Measurements from ENCODE around the gene GLIPR1.
"Not testable (repeated sequence)": the region's sequence is repeated elsewhere in the genome, so short reads cannot be mapped to it uniquely, and the experiment has no call there.

GLIPR1 gene

GRCh38 chr12:75476071-75476470 lies 4.5 kb upstream of the GLIPR1 start:
- DNase-seq: no peak

GRCh38 chr12:75477137-75477536 lies 3.4 kb upstream of the GLIPR1 start:
- DNase-seq: no peak

DNA sequence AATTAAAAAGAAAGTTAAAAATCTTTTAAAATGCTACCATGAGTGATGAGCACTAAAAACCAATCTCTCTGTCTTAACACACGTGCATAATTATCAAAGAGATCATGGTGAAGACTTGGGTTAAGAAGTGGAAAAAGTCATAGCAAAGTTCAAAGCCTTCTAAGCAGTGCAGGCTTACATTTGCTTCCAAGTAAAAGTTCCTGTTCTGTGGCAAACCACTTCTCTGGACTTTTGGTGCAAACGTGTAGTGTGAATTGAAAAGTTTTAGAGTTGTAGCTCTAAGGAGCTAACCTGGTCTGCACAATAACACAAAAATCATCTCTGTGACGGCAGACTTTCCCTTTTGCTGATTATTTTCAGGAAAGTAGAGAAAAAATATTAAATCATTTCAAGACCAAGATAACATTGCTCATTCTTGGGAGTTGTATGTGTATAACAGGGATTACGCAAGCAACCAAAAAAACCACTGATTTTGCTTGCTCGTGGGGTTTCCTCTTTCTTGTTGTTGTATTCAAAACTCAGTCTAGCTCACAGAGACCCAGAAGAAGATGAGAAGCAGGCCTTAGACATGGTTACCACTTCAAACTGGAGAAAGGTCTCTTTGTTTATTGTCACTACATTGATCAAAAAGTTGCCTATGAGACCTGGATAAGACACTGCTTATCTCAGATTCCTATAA lies 2.3 kb upstream of the GLIPR1 start:
- DNase-seq: no peak

GRCh38 chr12:75479963-75480461 lies 543 bp upstream of the GLIPR1 start:
- DNase-seq: no peak

GRCh38 chr12:75481013-75481705 lies 604 bp downstream of the GLIPR1 start:
- DNase-seq: no peak

DNA sequence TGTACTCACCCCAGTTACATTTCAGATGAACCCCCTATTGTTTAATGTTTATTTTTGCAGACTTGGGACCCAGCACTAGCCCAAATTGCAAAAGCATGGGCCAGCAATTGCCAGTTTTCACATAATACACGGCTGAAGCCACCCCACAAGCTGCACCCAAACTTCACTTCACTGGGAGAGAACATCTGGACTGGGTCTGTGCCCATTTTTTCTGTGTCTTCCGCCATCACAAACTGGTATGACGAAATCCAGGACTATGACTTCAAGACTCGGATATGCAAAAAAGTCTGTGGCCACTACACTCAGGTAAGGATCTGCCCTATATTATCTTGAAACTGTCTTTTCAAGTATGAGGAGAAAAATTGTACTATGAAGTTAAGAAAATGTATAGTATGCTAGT lies 1.2 kb downstream of the GLIPR1 start:
- no peak for DNase-seq

- DNase-seq: no peak
Observed at GRCh38 chr12:75482646-75483045, 2.1 kb downstream of the GLIPR1 start.

- DNase-seq: no peak
Observed at GRCh38 chr12:75483431-75483830, 2.9 kb downstream of the GLIPR1 start.

GRCh38 chr12:75484450-75484849 lies 3.9 kb downstream of the GLIPR1 start:
- not testable (repeated sequence) for DNase-seq

GRCh38 chr12:75487308-75487707 lies 6.8 kb downstream of the GLIPR1 start:
- no peak for DNase-seq

- DNase-seq: no peak
Observed at GRCh38 chr12:75488553-75488952, 8.0 kb downstream of the GLIPR1 start.

DNA sequence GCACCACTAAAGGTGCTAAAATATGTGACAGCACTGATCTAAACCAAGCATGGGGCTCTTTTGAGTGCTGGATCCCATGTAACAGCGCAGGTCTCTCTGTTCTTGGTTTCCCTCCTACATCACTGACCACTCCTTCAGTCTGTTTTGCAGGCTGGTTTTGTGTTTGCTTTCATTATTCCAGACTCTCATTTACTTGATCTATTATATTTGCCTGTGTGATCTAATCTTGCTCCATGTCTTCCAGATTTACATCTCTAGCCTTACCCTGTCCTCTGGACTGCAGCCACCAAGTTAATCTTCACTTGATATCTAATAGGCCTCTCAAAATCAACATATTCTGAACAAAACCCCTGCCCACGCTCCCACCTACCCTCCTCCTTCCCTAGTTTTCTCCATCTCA lies 8.6 kb downstream of the GLIPR1 start:
- DNase-seq: no peak

GRCh38 chr12:75489613-75490210 lies 9.2 kb downstream of the GLIPR1 start:
- DNase-seq: no peak

- DNase-seq: no peak
Observed at GRCh38 chr12:75491169-75491568, 10.6 kb downstream of the GLIPR1 start.

DNA sequence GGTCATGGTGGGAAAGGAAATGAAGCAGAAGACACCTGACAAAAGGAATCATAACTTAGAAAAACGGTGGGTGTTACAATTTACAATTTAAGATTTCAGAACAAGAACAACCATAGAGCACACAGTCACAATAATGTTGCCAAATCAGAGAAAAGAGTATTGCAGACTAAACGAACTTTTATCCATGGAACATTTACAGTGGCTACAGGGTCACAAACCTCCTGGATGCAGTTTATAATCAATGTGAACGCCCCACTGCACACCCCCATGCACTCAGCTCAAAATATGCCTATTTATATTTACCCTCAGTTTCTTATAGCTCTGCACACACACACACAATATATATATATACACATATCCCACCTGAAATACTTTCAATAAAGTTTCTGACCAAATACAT lies 22.9 kb downstream of the GLIPR1 start:
- DNase-seq: no peak

DNA sequence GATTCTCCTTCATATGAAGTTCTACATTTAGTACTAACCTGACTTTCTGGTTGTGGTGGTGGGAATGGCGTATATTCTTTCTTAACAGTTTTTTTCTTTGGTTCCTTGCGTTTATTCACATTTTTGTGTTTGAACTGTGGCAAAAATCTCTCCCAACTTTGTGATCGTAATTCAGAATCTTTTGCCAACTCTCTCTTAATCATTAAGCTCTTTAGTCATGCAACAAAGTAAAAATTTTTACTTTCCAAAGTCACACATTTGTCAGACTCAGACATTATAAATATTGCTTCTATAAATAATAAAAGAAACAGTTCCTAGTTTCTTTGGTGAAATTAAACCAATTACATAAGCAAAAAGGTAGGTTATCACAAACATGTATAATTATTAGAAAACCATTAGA lies 23.3 kb downstream of the GLIPR1 start:
- no peak for DNase-seq

DNA sequence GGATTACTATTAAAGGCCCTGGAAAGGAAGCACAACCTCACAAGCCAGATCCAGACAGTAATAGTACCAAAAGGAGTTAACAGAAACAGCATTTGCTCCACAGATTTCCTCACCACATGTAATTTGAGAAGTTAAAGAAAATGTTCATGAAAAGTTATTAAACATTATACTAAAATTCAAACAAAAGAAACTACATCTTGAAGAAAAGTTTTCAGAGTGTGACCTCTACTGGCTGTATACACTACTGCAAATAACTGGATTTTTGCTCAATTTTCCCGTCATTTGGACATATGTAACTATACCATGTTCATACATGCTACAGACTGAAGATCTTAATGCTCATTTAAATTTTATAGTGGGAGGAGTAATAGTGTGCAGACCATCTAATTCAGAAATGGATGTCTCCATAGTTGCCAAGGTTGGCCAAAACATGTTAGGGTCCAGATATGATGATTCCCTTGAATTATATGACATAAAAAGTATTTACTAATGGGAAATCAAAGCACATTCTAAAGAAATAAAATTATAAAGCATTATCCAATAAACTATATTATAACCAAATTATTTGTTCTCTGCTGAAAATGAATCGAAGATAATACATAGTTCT lies 25.3 kb downstream of the GLIPR1 start:
- DNase-seq: no peak

GRCh38 chr12:75507086-75507485 lies 26.5 kb downstream of the GLIPR1 start:
- DNase-seq: no peak

GRCh38 chr12:75508159-75508558 lies 27.6 kb downstream of the GLIPR1 start:
- no peak for DNase-seq

- DNase-seq: no peak
Observed at GRCh38 chr12:75509621-75510020, 29.1 kb downstream of the GLIPR1 start.

- peak; percentile 96 for DNase-seq
Observed at GRCh38 chr12:75511116-75512048, 30.8 kb downstream of the GLIPR1 start, which contains the start of gene KRR1. Gene KRR1, minus strand, starts transcription at chr12:75511609. Its CDS starts 12 bp downstream, at chr12:75511597.

- DNase-seq: not testable (repeated sequence)
Observed at GRCh38 chr12:75521224-75521623, 40.7 kb downstream of the GLIPR1 start.
